K562 (cell line): ENCODE data around the gene CCDC27. TPM values are rescaled to one million over a fixed set of nuclear protein-coding genes. Genes with fewer than 3 reads are reported as not detected.

Source experiments
- ATAC-seq: fragments of 200-7000 bp; cut with Tn5 transposase; 3 replicates; pipeline ENCODE4 v1.9.1; 2020; ENCODE audit warnings: moderate library complexity
- BruUV-seq: library from RNA; stranded (reverse); fragments of 400-500 nt; replicated peaks from 2 replicates; lab custom pipeline; 2021; lab: Mats Ljungman, UMichigan
- CTCF ChIA-PET: fragments of 300-600 bp; formaldehyde crosslinking; extraction: SDS; loops from one replicate; lab custom pipeline; 2021; ENCODE audit warnings: low intra/inter-chr PET ratio; lab: Yijun Ruan, JAX
- POLR2A ChIA-PET: fragments of 300-600, 350-650 bp; sonication (Branson Sonifier 250); formaldehyde crosslinking; extraction: SDS; loops from one replicate; lab custom pipeline; 2021; ENCODE audit warnings: antibody characterized with exemption, inconsistent platforms; lab: Yijun Ruan, JAX
- DNase-seq, 4 experiments: peaks; one replicate each; pipeline versions ENCODE4 v3.0.0 to v3.0.0-alpha.2; 2011 to 2018; ENCODE audit warnings: low spot score in 3 of 4, mixed read lengths in 3 of 4; ENCODE audit errors: extremely low read depth in 1 of 4
- FAIRE-seq: peaks from 2 replicates; lab custom pipeline; 2011; peaks lifted over from hg19 to GRCh38; lab: Jason Lieb, UNC
- H2AFZ ChIP-seq: 2 replicates; pipeline ENCODE4 v1.6.0; 2011; ENCODE audit warnings: low read depth, low read length, control low read depth, inconsistent platforms
- H3K27ac ChIP-seq: fragments of 200-600 bp; 3 replicates; pipeline ENCODE4 v1.8.0; 2011; ENCODE audit warnings: low read depth, mild to moderate bottlenecking, control low read depth, inconsistent platforms, low read length, moderate library complexity, mixed read lengths; ENCODE audit errors: extremely low read depth
- H3K27me3 ChIP-seq, 2 experiments: fragments of 300-600 bp in 1 of 2; 2 replicates in 1 of 2; 3 replicates in 1 of 2; pipeline versions ENCODE4 v1.6.0 to v1.8.0; 2011; ENCODE audit warnings: inconsistent platforms in 2 of 2, low read length in 2 of 2, mild to moderate bottlenecking in 1 of 2, mixed read lengths in 1 of 2, moderate library complexity in 1 of 2; ENCODE audit not compliant: control insufficient read depth in 2 of 2, insufficient read depth in 2 of 2
- H3K36me3 ChIP-seq: fragments of 300-600 bp; 3 replicates; pipeline ENCODE4 v1.8.0; 2011; ENCODE audit warnings: mild to moderate bottlenecking, low read length, inconsistent platforms; ENCODE audit not compliant: control insufficient read depth, insufficient read depth
- H3K4me1 ChIP-seq, 2 experiments: fragments of 200-600 bp in 1 of 2; replicated peaks in 1 of 2; 2 replicates in 1 of 2; 3 replicates in 1 of 2; pipeline versions ENCODE4 v1.5.1 to v1.8.0; 2011; ENCODE audit warnings: inconsistent platforms in 2 of 2, low read length in 2 of 2, mild to moderate bottlenecking in 1 of 2, mixed read lengths in 1 of 2, moderate library complexity in 1 of 2; ENCODE audit not compliant: control insufficient read depth in 2 of 2, insufficient read depth in 2 of 2
- H3K4me2 ChIP-seq: 2 replicates; pipeline ENCODE4 v1.6.1; 2011; ENCODE audit warnings: low read length, control low read depth, inconsistent platforms, mixed read lengths; ENCODE audit not compliant: insufficient read depth
- H3K4me3 ChIP-seq: fragments of 200-600 bp; sonication (generic), shearing (Covaris generic); 2 replicates; pipeline ENCODE4 v1.5.1; 2016; ENCODE audit warnings: control low read depth, inconsistent platforms
- H3K79me2 ChIP-seq: fragments of 200-600 bp; 3 replicates; pipeline ENCODE4 v1.8.0; 2011; ENCODE audit warnings: low read length, inconsistent platforms; ENCODE audit not compliant: control insufficient read depth, insufficient read depth
- H3K9ac ChIP-seq, 2 experiments: 2 replicates each; pipeline versions ENCODE4 v1.6.0 to v1.6.1; 2011; ENCODE audit warnings: low read depth in 2 of 2, low read length in 2 of 2, control low read depth in 1 of 2, inconsistent platforms in 1 of 2, mild to moderate bottlenecking in 1 of 2, mixed read lengths in 1 of 2; ENCODE audit not compliant: insufficient read depth in 1 of 2
- H3K9me1 ChIP-seq: one replicate; pipeline ENCODE4 v1.6.0; 2011; ENCODE audit warnings: inconsistent platforms, mild to moderate bottlenecking, low read length, moderate library complexity; ENCODE audit not compliant: control insufficient read depth, insufficient read depth
- H3K9me3 ChIP-seq: replicated peaks from 2 replicates; pipeline ENCODE4 v1.5.1; 2011; ENCODE audit warnings: low read depth, low read length, inconsistent platforms; ENCODE audit not compliant: control insufficient read depth, insufficient read depth
- H4K20me1 ChIP-seq: replicated peaks from 2 replicates; pipeline ENCODE4 v1.6.1; 2011; ENCODE audit warnings: low read length, inconsistent platforms, mixed read lengths; ENCODE audit not compliant: control insufficient read depth, insufficient read depth
- E2F6 ChIP-seq, 2 experiments: IDR thresholded peaks; 2 replicates each; pipeline ENCODE4 v1.6.1; 2011; ENCODE audit warnings: borderline replicate concordance in 1 of 2, control low read depth in 1 of 2, low read depth in 1 of 2, low read length in 1 of 2, mild to moderate bottlenecking in 1 of 2, mixed read lengths in 1 of 2, moderate library complexity in 1 of 2; ENCODE audit not compliant: insufficient read depth in 1 of 2, insufficient read length in 1 of 2, poor library complexity in 1 of 2, severe bottlenecking in 1 of 2; ENCODE audit errors: extremely low read depth in 1 of 2
- EP300 ChIP-seq: IDR thresholded peaks from 2 replicates; pipeline ENCODE4 v1.6.1; 2012; ENCODE audit warnings: low read length, improper control_type of control experiment
- ERF ChIP-seq: fragments of 450-650 bp; formaldehyde crosslinking; IDR thresholded peaks from 2 replicates; pipeline ENCODE4 v1.4.0; 2020; ENCODE audit warnings: mild to moderate bottlenecking, mixed read lengths
- HDAC6 ChIP-seq: IDR thresholded peaks from 2 replicates; pipeline ENCODE4 v1.6.1; 2012; ENCODE audit warnings: low read depth, mild to moderate bottlenecking, control low read depth, inconsistent platforms, low read length, moderate library complexity
- ILK ChIP-seq: fragments of 450-650 bp; IDR thresholded peaks from 2 replicates; pipeline ENCODE4 v1.6.1; 2016; ENCODE audit warnings: missing genetic modification characterization, low read depth, mild to moderate bottlenecking, missing compliant biosample characterization, moderate library complexity, borderline replicate concordance
- MCM3 ChIP-seq: fragments of 450-650 bp; IDR thresholded peaks from 2 replicates; pipeline ENCODE4 v1.6.1; 2016
- NONO ChIP-seq, 2 experiments: fragments of 200-400 bp in 1 of 2; fragments of 450-650 bp in 1 of 2; formaldehyde crosslinking in 1 of 2; IDR thresholded peaks; 2 replicates each; pipeline ENCODE4 v1.6.1; 2017; ENCODE audit warnings: low read depth in 2 of 2, mild to moderate bottlenecking in 2 of 2, moderate library complexity in 2 of 2, low read length in 1 of 2
- POLR3A ChIP-seq: IDR thresholded peaks from 2 replicates; pipeline ENCODE4 v1.6.1; 2011; ENCODE audit warnings: borderline replicate concordance, mild to moderate bottlenecking, moderate library complexity; ENCODE audit not compliant: insufficient read length, insufficient read depth; ENCODE audit errors: extremely low read depth
- RBM25 ChIP-seq: fragments of 200-400 bp; formaldehyde crosslinking; IDR thresholded peaks from 2 replicates; pipeline ENCODE4 v1.6.1; 2018; ENCODE audit warnings: low read length, low read depth, moderate library complexity; ENCODE audit not compliant: severe bottlenecking
- TEAD4 ChIP-seq, 2 experiments: sonication (generic) in 1 of 2; formaldehyde crosslinking in 1 of 2; IDR thresholded peaks; 2 replicates each; pipeline versions ENCODE4 v1.6.1 to v1.8.0; 2012 to 2022; ENCODE audit warnings: borderline replicate concordance in 1 of 2, inconsistent platforms in 1 of 2, low read length in 1 of 2, mild to moderate bottlenecking in 1 of 2, missing genetic modification reagents in 1 of 2
- TRIM24 ChIP-seq, 2 experiments: fragments of 450-650 bp; IDR thresholded peaks; 2 replicates each; pipeline ENCODE4 v1.6.1; 2016
- ZNF431 ChIP-seq: sonication (generic); formaldehyde crosslinking; IDR thresholded peaks from 2 replicates; pipeline ENCODE4 v1.8.0; 2022; ENCODE audit warnings: mild to moderate bottlenecking, missing genetic modification reagents
- WGBS: fragments of 100-300 bp; shearing (Covaris generic); methylation state at CpG from one replicate; pipeline ENCODE4 v1.1.6; 2016; ENCODE audit warnings: low coverage, mixed read lengths; ENCODE audit not compliant: insufficient coverage; ENCODE audit errors: missing lambda C conversion rate; 5-methylcytosine and 5-hydroxymethylcytosine counted together
- in situ Hi-C: fragments of 300-500 bp; cut with MboI; formaldehyde crosslinking; loops from 4 replicates; pipeline ENCODE4 v1.15.0; 2018; ENCODE audit warnings: inconsistent platforms, mixed read lengths
- intact Hi-C: fragments of 100-400 bp; cut with micrococcal nuclease; formaldehyde crosslinking; loops from 2 replicates; pipeline ENCODE4 v1.14.2; 2022
- polyA plus RNA-seq, 8 experiments: library from polyadenylated mRNA; depleted of rRNA in 4 of 8; stranded (reverse) in 5 of 8; unstranded in 3 of 8; fragments of >200 nt; fragmentation: Nextera tagmentation in 2 of 8; fragmentation: Illumina TruSeq in 1 of 8; extraction: Ambion mirVana in 2 of 8; extraction: Trizol in 1 of 8; gene quantifications; 2 replicates each; pipeline versions ENCODE4 v1.2.1 to v1.2.3, GENCODE V29; 2011 to 2014; ENCODE audit warnings: inconsistent platforms in 1 of 8, missing spikeins in 1 of 8
- total RNA-seq, 7 experiments: library from RNA; depleted of rRNA in 6 of 7; stranded (reverse); fragments of >200 nt in 6 of 7; fragmentation: Illumina TruSeq in 2 of 7; extraction: Trizol in 2 of 7; gene quantifications; 2 replicates each; pipeline versions ENCODE4 v1.2.1 to v1.2.3, GENCODE V29; 2011 to 2021; ENCODE audit warnings: low replicate concordance in 1 of 7
- TF ChIP-seq, protein P1 (sequence below), 2 experiments: fragments of 450-650 bp in 1 of 2; sonication (generic) in 1 of 2; formaldehyde crosslinking; conservative IDR thresholded peaks; 2 replicates each; pipeline versions ENCODE4 v1.4.0 to v1.8.1; 2020 to 2022; ENCODE audit warnings: mild to moderate bottlenecking in 1 of 2, missing genetic modification reagents in 1 of 2
- TF ChIP-seq, protein P2 (sequence below): sonication (generic); formaldehyde crosslinking; IDR thresholded peaks from 2 replicates; pipeline ENCODE4 v1.8.0; 2022; ENCODE audit warnings: mild to moderate bottlenecking, missing genetic modification reagents, borderline replicate concordance

Gene CCDC27
- total and polyA plus RNA-seq, 9 of the 15 experiments (the other 6 are each of a cell fraction or from before 2014, with no cell fraction given): 0.01 to 0.04 TPM; not detected in 7

- 6% methylated on average over 35 of the region's 35 CpGs for WGBS
- Histone ChIP-seq H3K27ac (peak overlapping the region; percentile 47), H3K36me3 (peaks cover 37% of the 10 kb centered on the region; the same call in 2 of the 3 replicates), H3K27me3 (no peaks in the 10 kb centered on the region), H4K20me1 (peaks cover 16% of the 10 kb centered on the region; the same call in 1 of the 2 replicates), H3K9me1 (peaks cover 9% of the 10 kb centered on the region), H3K9me3 (no peaks in the 10 kb centered on the region), H2AFZ (peak overlapping the region; percentile 51), H3K4me1 (peaks cover 35 to 61% of the 10 kb centered on the region in 2 experiments), H3K4me2 (peak overlapping the region; percentile 87), H3K4me3 (peak overlapping the region; percentile 72), H3K9ac (peak overlapping the region; percentile 69 to 95), H3K79me2 (peaks cover 29% of the 10 kb centered on the region)
- ChIA-PET CTCF (interaction anchor here (0.6 kb wide), 1 partner anchor 143 kb away, joined by 3 read pairs; no protein-coding TSS in a partner anchor), POLR2A (interaction anchor here (0.9 to 1.0 kb wide), 2 partner anchors 17 to 21 kb away, joined by 3 read pairs; no protein-coding TSS in a partner anchor)
- in situ Hi-C loops (no loop called here), intact Hi-C loops (loop anchor here (2.0 kb wide), 1 partner anchor 28 kb away; no protein-coding TSS in a partner anchor)
- no TSS peak for BruUV-seq
- DNase-seq (peak in 1 of 4 experiments; percentile 44), FAIRE-seq (no peak), ATAC-seq (peak; percentile 32)
- no peak for TF ChIP-seq EP300
- no peak for TF ChIP-seq MCM3
- TF ChIP-seq, protein P1, sequence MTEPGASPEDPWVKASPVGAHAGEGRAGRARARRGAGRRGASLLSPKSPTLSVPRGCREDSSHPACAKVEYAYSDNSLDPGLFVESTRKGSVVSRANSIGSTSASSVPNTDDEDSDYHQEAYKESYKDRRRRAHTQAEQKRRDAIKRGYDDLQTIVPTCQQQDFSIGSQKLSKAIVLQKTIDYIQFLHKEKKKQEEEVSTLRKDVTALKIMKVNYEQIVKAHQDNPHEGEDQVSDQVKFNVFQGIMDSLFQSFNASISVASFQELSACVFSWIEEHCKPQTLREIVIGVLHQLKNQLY (CRISPR knock-in tag; conservative IDR thresholded peaks at IDR 0.05): no peak
- no peak; the same call in 1 of the 2 replicates for TF ChIP-seq ZNF431
- TF ChIP-seq TEAD4 (IDR thresholded peaks at IDR 0.05; ENCODE audit: low read length): 0 out of 2 replicates have a peak, but pooled peaks have one; percentile 3
- TF ChIP-seq TEAD4 (CRISPR knock-in tag; IDR thresholded peaks at IDR 0.05; ENCODE audit: borderline replicate concordance): no peak
- TF ChIP-seq HDAC6: no peak
- TF ChIP-seq ERF (CRISPR knock-in tag): no peak
- TF ChIP-seq, protein P2, sequence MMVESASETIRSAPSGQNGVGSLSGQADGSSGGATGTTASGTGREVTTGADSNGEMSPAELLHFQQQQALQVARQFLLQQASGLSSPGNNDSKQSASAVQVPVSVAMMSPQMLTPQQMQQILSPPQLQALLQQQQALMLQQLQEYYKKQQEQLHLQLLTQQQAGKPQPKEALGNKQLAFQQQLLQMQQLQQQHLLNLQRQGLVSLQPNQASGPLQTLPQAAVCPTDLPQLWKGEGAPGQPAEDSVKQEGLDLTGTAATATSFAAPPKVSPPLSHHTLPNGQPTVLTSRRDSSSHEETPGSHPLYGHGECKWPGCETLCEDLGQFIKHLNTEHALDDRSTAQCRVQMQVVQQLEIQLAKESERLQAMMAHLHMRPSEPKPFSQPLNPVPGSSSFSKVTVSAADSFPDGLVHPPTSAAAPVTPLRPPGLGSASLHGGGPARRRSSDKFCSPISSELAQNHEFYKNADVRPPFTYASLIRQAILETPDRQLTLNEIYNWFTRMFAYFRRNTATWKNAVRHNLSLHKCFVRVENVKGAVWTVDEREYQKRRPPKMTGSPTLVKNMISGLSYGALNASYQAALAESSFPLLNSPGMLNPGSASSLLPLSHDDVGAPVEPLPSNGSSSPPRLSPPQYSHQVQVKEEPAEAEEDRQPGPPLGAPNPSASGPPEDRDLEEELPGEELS (CRISPR knock-in tag): no peak
- peak; percentile 66 to 78 for TF ChIP-seq E2F6 (IDR thresholded peaks at IDR 0.05; ENCODE audit: borderline replicate concordance in 1 of 2, extremely low read depth in 1 of 2, insufficient read depth in 1 of 2, insufficient read length in 1 of 2, low read depth in 1 of 2, low read length in 1 of 2, poor library complexity in 1 of 2, severe bottlenecking in 1 of 2)
- no peak for TF ChIP-seq POLR3A
- no peak for TF ChIP-seq TRIM24 (IDR thresholded peaks at IDR 0.05)
- TF ChIP-seq RBM25: no peak
- no peak for TF ChIP-seq ILK
- no peak for TF ChIP-seq NONO (IDR thresholded peaks at IDR 0.05; ENCODE audit: low read depth in 2 of 2, low read length in 1 of 2)
Observed at GRCh38 chr1:3746389-3746829, 5.8 kb upstream of the CCDC27 start.
